Mesothelial cell of epicardium (in vitro differentiated cells): ENCODE results near the gene KDM1B. TPM values are rescaled to one million over a fixed set of nuclear protein-coding genes. Genes with fewer than 3 reads are reported as not detected.
"Not testable (repeated sequence)": the region's sequence is repeated elsewhere in the genome, so short reads cannot be mapped to it uniquely, and the experiment has no call there.

Experiments
- DNase-seq, 2 experiments: peaks; one replicate each; pipeline ENCODE4 v3.0.0; 2021; ENCODE audit warnings: low spot score in 2 of 2; ENCODE audit not compliant: unreplicated experiment in 2 of 2
- H3K27ac Mint-ChIP-seq: 2 replicates; pipeline ENCODE4 v1.8.0; 2021; ENCODE audit warnings: mixed read lengths
- H3K27me3 Mint-ChIP-seq: 2 replicates; pipeline ENCODE4 v1.8.0; 2021; ENCODE audit warnings: low read depth, mixed read lengths
- H3K36me3 Mint-ChIP-seq: 2 replicates; pipeline ENCODE4 v1.8.0; 2021; ENCODE audit warnings: mixed read lengths
- H3K4me1 Mint-ChIP-seq: 2 replicates; pipeline ENCODE4 v1.8.0; 2021; ENCODE audit warnings: mixed read lengths
- H3K4me3 Mint-ChIP-seq: 2 replicates; pipeline ENCODE4 v1.8.0; 2021; ENCODE audit warnings: mild to moderate bottlenecking, moderate library complexity, mixed read lengths
- H3K9me3 Mint-ChIP-seq: 2 replicates; pipeline ENCODE4 v1.8.0; 2021; ENCODE audit warnings: mixed read lengths
- CTCF ChIP-seq: fragments of 200-600 bp; sonication (generic); IDR thresholded peaks from one replicate; pipeline ENCODE4 v1.5.0; 2021; ENCODE audit warnings: antibody characterized with exemption; ENCODE audit not compliant: unreplicated experiment
- total RNA-seq: library from RNA; stranded (reverse); gene quantifications from 3 replicates; pipeline ENCODE4 v1.2.1, GENCODE V29; 2021

Gene KDM1B
- total RNA-seq, 1 donor from 2014 or later: 16.1 TPM

DNA sequence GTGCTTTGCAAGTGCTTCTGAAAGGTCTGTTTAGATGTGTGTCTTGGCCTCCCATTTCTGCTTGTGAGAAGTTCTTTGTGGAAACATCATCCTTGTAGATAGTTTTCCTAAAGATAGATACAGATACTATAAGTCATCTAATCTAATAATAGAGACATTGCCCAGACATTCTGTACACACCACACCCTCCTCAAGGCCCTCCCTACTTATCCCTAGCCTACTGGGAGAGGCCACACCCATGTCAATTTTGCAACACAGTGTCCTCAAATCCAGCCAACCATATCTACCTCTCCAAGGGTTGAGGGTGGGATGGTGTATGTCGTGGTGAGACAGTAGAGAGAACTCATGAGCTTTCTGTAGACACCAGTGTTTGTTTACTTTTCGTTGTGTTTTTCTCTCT is 6.2 kb downstream of the KDM1B start:
- no peaks in the 10 kb centered on the region for H3K27me3 Mint-ChIP-seq
- no peaks in the 10 kb centered on the region for H3K9me3 Mint-ChIP-seq
- no peaks in the 10 kb centered on the region for H3K4me1 Mint-ChIP-seq
- no peak for TF ChIP-seq CTCF
- H3K27ac Mint-ChIP-seq: no peak overlapping the region
- H3K36me3 Mint-ChIP-seq: peaks cover 33% of the 10 kb centered on the region
- no peak overlapping the region for H3K4me3 Mint-ChIP-seq
- no peak for DNase-seq

DNA sequence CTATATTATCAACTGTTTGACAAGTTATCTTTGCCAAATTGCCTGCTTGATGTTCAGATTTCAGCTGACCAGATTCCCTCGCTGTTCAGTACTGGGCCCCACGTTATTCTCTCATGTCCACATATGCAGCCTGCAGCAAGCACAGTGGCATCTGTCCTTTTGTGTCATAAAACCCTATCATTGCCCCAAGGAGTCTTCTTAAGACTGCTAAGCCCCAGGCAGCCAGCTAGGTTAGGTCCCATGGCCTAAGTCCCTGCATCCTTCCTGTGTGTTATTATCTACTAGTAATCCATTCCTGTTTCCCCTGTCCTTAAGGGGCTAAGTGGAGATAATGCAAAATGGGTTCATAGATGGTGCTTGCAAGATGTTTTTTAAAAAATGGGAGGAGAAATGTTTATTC is 7.2 kb downstream of the KDM1B start:
- TF ChIP-seq CTCF: no peak
- Mint-ChIP-seq H3K4me1 (no peaks in the 10 kb centered on the region), H3K36me3 (peaks cover 33% of the 10 kb centered on the region), H3K4me3 (no peak overlapping the region), H3K27me3 (no peaks in the 10 kb centered on the region), H3K27ac (no peak overlapping the region), H3K9me3 (no peaks in the 10 kb centered on the region)
- DNase-seq: no peak

DNA sequence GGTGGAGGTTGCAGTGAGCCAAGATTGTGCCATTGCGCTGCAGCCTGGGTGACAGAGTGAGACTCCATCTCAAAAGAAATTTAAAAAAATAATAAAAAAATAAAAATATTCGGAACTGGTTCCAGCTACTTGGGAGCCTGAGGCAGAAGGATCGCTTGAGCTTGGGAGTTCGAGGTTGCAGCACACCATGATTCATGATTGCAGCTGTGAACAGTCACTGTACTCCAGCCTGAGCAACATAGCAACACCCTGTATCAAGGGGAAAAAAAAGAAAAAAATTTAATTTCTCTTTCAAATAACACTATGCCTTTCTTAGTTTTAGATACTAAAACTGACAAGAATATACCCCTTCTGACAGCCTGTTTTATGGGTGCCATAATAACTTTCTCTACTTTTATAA is 10.5 kb downstream of the KDM1B start:
- Mint-ChIP-seq H3K27ac (no peak overlapping the region), H3K27me3 (no peaks in the 10 kb centered on the region), H3K4me3 (no peak overlapping the region), H3K36me3 (peaks cover 40% of the 10 kb centered on the region), H3K9me3 (peaks cover 7% of the 10 kb centered on the region), H3K4me1 (no peaks in the 10 kb centered on the region)
- no peak for TF ChIP-seq CTCF
- no peak for DNase-seq

GRCh38 chr6:18166312-18167036 is 11.3 kb downstream of the KDM1B start:
- no peak for DNase-seq
- H3K27me3 Mint-ChIP-seq: no peaks in the 10 kb centered on the region
- no peaks in the 10 kb centered on the region for H3K4me1 Mint-ChIP-seq
- H3K27ac Mint-ChIP-seq: no peak overlapping the region
- H3K4me3 Mint-ChIP-seq: no peak overlapping the region
- TF ChIP-seq CTCF: no peak
- H3K36me3 Mint-ChIP-seq: peaks cover 39% of the 10 kb centered on the region
- peaks cover 7% of the 10 kb centered on the region for H3K9me3 Mint-ChIP-seq

GRCh38 chr6:18168264-18168663 is 13.0 kb downstream of the KDM1B start:
- no peak overlapping the region for H3K27ac Mint-ChIP-seq
- no peak for TF ChIP-seq CTCF
- H3K9me3 Mint-ChIP-seq: peaks cover 7% of the 10 kb centered on the region
- H3K4me3 Mint-ChIP-seq: no peak overlapping the region
- no peak for DNase-seq
- H3K27me3 Mint-ChIP-seq: no peaks in the 10 kb centered on the region
- H3K36me3 Mint-ChIP-seq: peaks cover 33% of the 10 kb centered on the region
- no peaks in the 10 kb centered on the region for H3K4me1 Mint-ChIP-seq

GRCh38 chr6:18171871-18172270 is 16.6 kb downstream of the KDM1B start:
- no peak overlapping the region for H3K27ac Mint-ChIP-seq
- peaks cover 55% of the 10 kb centered on the region for H3K36me3 Mint-ChIP-seq
- H3K9me3 Mint-ChIP-seq: peaks cover 31% of the 10 kb centered on the region
- no peak for DNase-seq
- no peak for TF ChIP-seq CTCF
- H3K27me3 Mint-ChIP-seq: no peaks in the 10 kb centered on the region
- H3K4me3 Mint-ChIP-seq: no peak overlapping the region
- H3K4me1 Mint-ChIP-seq: no peaks in the 10 kb centered on the region

GRCh38 chr6:18176198-18176597 is 21.0 kb downstream of the KDM1B start:
- DNase-seq, H3K4me1 Mint-ChIP-seq: not testable (repeated sequence)
- H3K36me3 Mint-ChIP-seq: peaks cover 47% of the 10 kb centered on the region

More at GRCh38 chr6:18176198-18176597, 21.0 kb downstream of the KDM1B start:
- H3K9me3 Mint-ChIP-seq: peaks cover 26% of the 10 kb centered on the region
- not testable (repeated sequence) for H3K27ac Mint-ChIP-seq, H3K27me3 Mint-ChIP-seq, H3K4me3 Mint-ChIP-seq
